HEK293 (cell line): Measurements from ENCODE around the gene SLC6A11.

Source experiments
- CTCF ChIA-PET: fragments of 350-600 bp; formaldehyde crosslinking; extraction: SDS; loops from one replicate; lab custom pipeline; 2021; ENCODE audit warnings: antibody characterized with exemption; lab: Yijun Ruan, JAX
- POLR2A ChIA-PET: fragments of 300-600 bp; formaldehyde crosslinking; extraction: SDS; loops from one replicate; lab custom pipeline; 2020; ENCODE audit warnings: antibody characterized with exemption, inconsistent platforms; lab: Yijun Ruan, JAX
- H3K27ac ChIP-seq: fragments of 200-500 bp; sonication (Bioruptor generic); 2 replicates; pipeline ENCODE4 v1.5.1; 2014; ENCODE audit warnings: low read depth, low read length, control low read depth, inconsistent platforms; ENCODE audit errors: extremely low read depth
- H3K36me3 ChIP-seq, 2 experiments: fragments of 200-500 bp in 1 of 2; sonication (Bioruptor generic) in 1 of 2; 1 replicate in 1 of 2; 2 replicates in 1 of 2; pipeline ENCODE4 v1.5.1; 2014 to 2017; ENCODE audit warnings: inconsistent platforms in 2 of 2, low read length in 2 of 2; ENCODE audit not compliant: control insufficient read depth in 2 of 2, insufficient read depth in 1 of 2
- H3K4me1 ChIP-seq: fragments of 200-500 bp; sonication (Bioruptor generic); 2 replicates; pipeline ENCODE4 v1.5.1; 2014; ENCODE audit warnings: mild to moderate bottlenecking, low read length, inconsistent platforms; ENCODE audit not compliant: control insufficient read depth, insufficient read depth
- H3K4me3 ChIP-seq: 2 replicates; pipeline ENCODE4 v1.5.1; 2011; ENCODE audit warnings: low read depth, mild to moderate bottlenecking, control low read depth, low read length, moderate library complexity
- H3K9me3 ChIP-seq: fragments of 200-500 bp; sonication (Bioruptor generic); 2 replicates; pipeline ENCODE4 v1.5.1; 2014; ENCODE audit warnings: low read depth, low read length, inconsistent platforms; ENCODE audit not compliant: control insufficient read depth, insufficient read depth
- GLIS1 ChIP-seq: fragments of 450-650 bp; formaldehyde crosslinking; IDR thresholded peaks from 2 replicates; pipeline ENCODE4 v1.5.1; 2016; ENCODE audit warnings: missing biosample characterization, missing genetic modification characterization
- HOXA7 ChIP-seq: sonication (generic); formaldehyde crosslinking; IDR thresholded peaks from 2 replicates; pipeline ENCODE4 v1.8.1; 2022; ENCODE audit warnings: missing genetic modification reagents, borderline replicate concordance
- SCRT1 ChIP-seq: fragments of 450-650 bp; formaldehyde crosslinking; IDR thresholded peaks from 2 replicates; pipeline ENCODE4 v1.5.1; 2016; ENCODE audit warnings: missing biosample characterization, missing genetic modification characterization, borderline replicate concordance
- YY2 ChIP-seq: fragments of 450-650 bp; formaldehyde crosslinking; IDR thresholded peaks from 2 replicates; pipeline ENCODE4 v1.5.1; 2016; ENCODE audit warnings: missing biosample characterization, missing genetic modification characterization
- ZFHX2 ChIP-seq: fragments of 450-650 bp; formaldehyde crosslinking; conservative IDR thresholded peaks from 2 replicates; pipeline ENCODE4 v1.5.1; 2016; ENCODE audit warnings: missing biosample characterization, missing genetic modification characterization
- ZNF114 ChIP-seq: fragments of 450-650 bp; formaldehyde crosslinking; IDR thresholded peaks from 2 replicates; pipeline ENCODE4 v1.5.0; 2017; ENCODE audit warnings: missing biosample characterization, missing genetic modification characterization
- ZNF121 ChIP-seq: fragments of 450-650 bp; formaldehyde crosslinking; IDR thresholded peaks from 2 replicates; pipeline ENCODE4 v1.5.1; 2016; ENCODE audit warnings: missing biosample characterization, missing genetic modification characterization
- ZNF132 ChIP-seq: fragments of 450-650 bp; formaldehyde crosslinking; IDR thresholded peaks from 2 replicates; pipeline ENCODE4 v1.5.1; 2017; ENCODE audit warnings: missing biosample characterization, missing genetic modification characterization, borderline replicate concordance
- ZNF146 ChIP-seq: fragments of 450-650 bp; formaldehyde crosslinking; IDR thresholded peaks from 2 replicates; pipeline ENCODE4 v1.5.1; 2016; ENCODE audit warnings: missing biosample characterization, missing genetic modification characterization
- ZNF214 ChIP-seq: fragments of 450-650 bp; formaldehyde crosslinking; IDR thresholded peaks from 2 replicates; pipeline ENCODE4 v1.5.1; 2017; ENCODE audit warnings: missing biosample characterization, mild to moderate bottlenecking, missing genetic modification characterization, borderline replicate concordance
- ZNF26 ChIP-seq: fragments of 450-650 bp; formaldehyde crosslinking; IDR thresholded peaks from 2 replicates; pipeline ENCODE4 v1.5.1; 2016; ENCODE audit warnings: missing biosample characterization, missing genetic modification characterization
- ZNF292 ChIP-seq: fragments of 450-650 bp; formaldehyde crosslinking; IDR thresholded peaks from 2 replicates; pipeline ENCODE4 v1.5.1; 2016; ENCODE audit warnings: low read depth, missing biosample characterization, missing genetic modification characterization, borderline replicate concordance
- ZNF341 ChIP-seq: fragments of 450-650 bp; formaldehyde crosslinking; IDR thresholded peaks from 2 replicates; pipeline ENCODE4; 2016; ENCODE audit warnings: low read depth, missing biosample characterization, missing genetic modification characterization
- ZNF416 ChIP-seq: fragments of 450-650 bp; formaldehyde crosslinking; IDR thresholded peaks from 2 replicates; pipeline ENCODE4 v1.5.1; 2016; ENCODE audit warnings: missing biosample characterization, missing genetic modification characterization
- ZNF629 ChIP-seq: fragments of 450-650 bp; formaldehyde crosslinking; IDR thresholded peaks from 2 replicates; pipeline ENCODE4 v1.5.1; 2017; ENCODE audit warnings: missing biosample characterization, missing genetic modification characterization
- ZNF747 ChIP-seq: fragments of 450-650 bp; formaldehyde crosslinking; IDR thresholded peaks from 2 replicates; pipeline ENCODE4 v1.5.1; 2016; ENCODE audit warnings: missing biosample characterization, missing genetic modification characterization
- ZSCAN30 ChIP-seq: fragments of 450-650 bp; IDR thresholded peaks from 2 replicates; pipeline ENCODE4 v1.5.1; 2018; ENCODE audit warnings: missing biosample characterization, mild to moderate bottlenecking, missing genetic modification characterization, moderate library complexity
- TF ChIP-seq, protein P1 (sequence below): fragments of 450-650 bp; formaldehyde crosslinking; IDR thresholded peaks from 2 replicates; pipeline ENCODE4 v1.5.1; 2017; ENCODE audit warnings: missing biosample characterization, missing genetic modification characterization

The SLC6A11 gene

GRCh38 chr3:10772271-10773161, 43.5 kb upstream of the SLC6A11 start (continued):
- TF ChIP-seq GLIS1 (tag by site-specific recombination) (peak; percentile 53), ZNF121 (tag by site-specific recombination) (no peak), ZNF26 (tag by site-specific recombination) (no peak)
- TF ChIP-seq, all 188 proteins: peak for 2

GRCh38 chr3:10774129-10774670, 41.8 kb upstream of the SLC6A11 start:
- TF ChIP-seq ZNF146 (tag by site-specific recombination), result no peak
- TF ChIP-seq, protein P1, sequence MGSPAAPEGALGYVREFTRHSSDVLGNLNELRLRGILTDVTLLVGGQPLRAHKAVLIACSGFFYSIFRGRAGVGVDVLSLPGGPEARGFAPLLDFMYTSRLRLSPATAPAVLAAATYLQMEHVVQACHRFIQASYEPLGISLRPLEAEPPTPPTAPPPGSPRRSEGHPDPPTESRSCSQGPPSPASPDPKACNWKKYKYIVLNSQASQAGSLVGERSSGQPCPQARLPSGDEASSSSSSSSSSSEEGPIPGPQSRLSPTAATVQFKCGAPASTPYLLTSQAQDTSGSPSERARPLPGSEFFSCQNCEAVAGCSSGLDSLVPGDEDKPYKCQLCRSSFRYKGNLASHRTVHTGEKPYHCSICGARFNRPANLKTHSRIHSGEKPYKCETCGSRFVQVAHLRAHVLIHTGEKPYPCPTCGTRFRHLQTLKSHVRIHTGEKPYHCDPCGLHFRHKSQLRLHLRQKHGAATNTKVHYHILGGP (tag by site-specific recombination), result no peak
- TF ChIP-seq ZNF214 (tag by site-specific recombination), result no peak
- no peak for TF ChIP-seq ZNF629 (tag by site-specific recombination)
- no peak for TF ChIP-seq HOXA7 (CRISPR knock-in tag)
- TF ChIP-seq SCRT1 (tag by site-specific recombination), result no peak
- no peak for TF ChIP-seq ZNF292 (tag by site-specific recombination)
- no peak for TF ChIP-seq ZNF416 (tag by site-specific recombination)
- no peak for TF ChIP-seq YY2
- TF ChIP-seq ZFHX2 (tag by site-specific recombination), result no peak
- TF ChIP-seq ZNF132 (tag by site-specific recombination), result no peak
- TF ChIP-seq ZNF747 (tag by site-specific recombination), result no peak
- no peak for TF ChIP-seq ZNF114 (tag by site-specific recombination)
- POLR2A ChIA-PET, result no interaction called here
- Histone ChIP-seq H3K4me1 (no peaks in the 10 kb centered on the region), H3K9me3 (no peaks in the 10 kb centered on the region), H3K27ac (no peak overlapping the region), H3K4me3 (no peak overlapping the region), H3K36me3 (no peaks in the 10 kb centered on the region)
- CTCF ChIA-PET, result interaction anchor here (0.5 to 3.5 kb wide), 6 partner anchors 8 to 1108 kb away, joined by 3 to 30 read pairs (median 6); no protein-coding TSS in a partner anchor

DNA sequence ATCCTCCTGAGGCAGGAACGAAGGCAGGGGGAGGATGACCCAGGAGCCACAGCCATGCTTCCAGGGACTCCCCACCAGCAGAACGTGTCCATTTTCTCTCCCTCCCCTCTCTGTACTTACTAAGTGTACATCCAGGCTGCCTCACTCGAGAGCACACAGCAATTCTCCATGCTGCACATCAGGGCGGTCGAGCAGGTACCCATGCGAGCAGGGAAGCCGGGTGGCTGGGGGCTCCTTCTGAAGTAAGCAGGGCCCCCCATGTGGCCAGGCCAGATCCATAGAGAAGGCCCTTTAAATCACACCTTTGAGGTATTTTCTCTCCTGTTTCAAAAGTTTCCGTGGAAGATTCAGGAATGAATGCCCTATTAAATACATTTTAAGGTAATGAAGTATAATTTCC, 41.2 kb upstream of the SLC6A11 start:
- H3K9me3 ChIP-seq, result no peaks in the 10 kb centered on the region
- no peak for TF ChIP-seq ZSCAN30 (tag by site-specific recombination)
- TF ChIP-seq ZNF341 (tag by site-specific recombination), result no peak
- no peaks in the 10 kb centered on the region for H3K36me3 ChIP-seq
- no peak overlapping the region for H3K27ac ChIP-seq
- ChIA-PET CTCF (interaction anchor here (0.5 kb wide), 1 partner anchor 16 kb away, joined by 3 read pairs; no protein-coding TSS in a partner anchor), POLR2A (no interaction called here)
- no peaks in the 10 kb centered on the region for H3K4me1 ChIP-seq
- no peak overlapping the region for H3K4me3 ChIP-seq
